OCI-LY1 (cell line): Measurements from ENCODE around the gene UBE2F.
"Not testable (repeated sequence)": the region's sequence is repeated elsewhere in the genome, so short reads cannot be mapped to it uniquely, and the experiment has no call there.

ENCODE experiments used
- H2AFZ ChIP-seq: fragments of 200-600 bp; sonication (generic), shearing (Covaris generic); 2 replicates; pipeline ENCODE4 v1.6.0; 2014; ENCODE audit warnings: antibody characterized with exemption, mild to moderate bottlenecking, low read length
- H3F3A ChIP-seq: fragments of 200-600 bp; sonication (generic), shearing (Covaris generic); 2 replicates; pipeline ENCODE4 v1.6.0; 2014; ENCODE audit warnings: mild to moderate bottlenecking, antibody characterized with exemption, low read length, moderate library complexity; ENCODE audit not compliant: insufficient read depth
- H3K27ac ChIP-seq: fragments of 200-600 bp; sonication (generic); 2 replicates; pipeline ENCODE4 v1.5.1; 2014; ENCODE audit warnings: low read length, mixed run types, mild to moderate bottlenecking, low read depth; ENCODE audit not compliant: poor library complexity, severe bottlenecking
- H3K27me3 ChIP-seq: fragments of 200-600 bp; sonication (generic); 2 replicates; pipeline ENCODE4 v1.6.0; 2014; ENCODE audit warnings: antibody characterized with exemption, mild to moderate bottlenecking, low read length, moderate library complexity; ENCODE audit not compliant: insufficient read depth
- H3K36me3 ChIP-seq: fragments of 200-600 bp; sonication (generic); 2 replicates; pipeline ENCODE4 v1.6.1; 2014; ENCODE audit warnings: mild to moderate bottlenecking, antibody characterized with exemption, low read length, moderate library complexity, mixed read lengths; ENCODE audit not compliant: insufficient read depth
- H3K4me1 ChIP-seq: fragments of 200-600 bp; sonication (generic); 2 replicates; pipeline ENCODE4 v1.5.1; 2014; ENCODE audit warnings: mild to moderate bottlenecking, low read length, moderate library complexity; ENCODE audit not compliant: insufficient read depth, severe bottlenecking
- H3K4me2 ChIP-seq: fragments of 200-600 bp; sonication (generic), shearing (Covaris generic); 2 replicates; pipeline ENCODE4 v1.6.1; 2014; ENCODE audit warnings: low read length
- H3K4me3 ChIP-seq: fragments of 200-600 bp; sonication (generic); 2 replicates; pipeline ENCODE4 v1.5.1; 2014; ENCODE audit warnings: low read length, low read depth, mild to moderate bottlenecking, mixed read lengths; ENCODE audit not compliant: poor library complexity, severe bottlenecking
- H3K79me2 ChIP-seq: fragments of 200-600 bp; shearing (Covaris generic); 2 replicates; pipeline ENCODE4 v1.6.1; 2016; ENCODE audit warnings: mixed run types, low read length, mixed read lengths; ENCODE audit not compliant: insufficient read depth
- H3K9ac ChIP-seq: fragments of 200-600 bp; sonication (generic), shearing (Covaris generic); 2 replicates; pipeline ENCODE4 v1.6.1; 2014; ENCODE audit warnings: mild to moderate bottlenecking, low read length, mixed read lengths
- H3K9me2 ChIP-seq: fragments of 200-600 bp; sonication (generic), shearing (Covaris generic); 2 replicates; pipeline ENCODE4 v1.6.1; 2014; ENCODE audit warnings: low read depth, mild to moderate bottlenecking, low read length, mixed read lengths
- H3K9me3 ChIP-seq: fragments of 200-600 bp; shearing (Covaris generic); 2 replicates; pipeline ENCODE4 v1.6.1; 2014; ENCODE audit warnings: low read length, mixed read lengths
- H4K20me1 ChIP-seq: fragments of 200-600 bp; sonication (generic), shearing (Covaris generic); 2 replicates; pipeline ENCODE4 v1.6.0; 2016; ENCODE audit warnings: mild to moderate bottlenecking, low read length; ENCODE audit not compliant: insufficient read depth
- EZH2 ChIP-seq: fragments of 200-600 bp; sonication (generic), shearing (Covaris generic); IDR thresholded peaks from 2 replicates; pipeline ENCODE4 v1.8.0; 2017; ENCODE audit warnings: borderline replicate concordance, mixed run types, mild to moderate bottlenecking, antibody characterized with exemption, low read length, moderate library complexity, mixed read lengths
- TF ChIP-seq, protein P1 (sequence below): fragments of 200-600 bp; sonication (generic), shearing (Covaris generic); IDR thresholded peaks from 2 replicates; pipeline ENCODE4 v1.5.1; 2017; ENCODE audit warnings: mild to moderate bottlenecking, antibody characterized with exemption, low read length, moderate library complexity, mixed read lengths

Gene UBE2F

GRCh38 chr2:238065071-238065846 lies 98.4 kb downstream of the UBE2F start:
- Histone ChIP-seq H3K4me2 (no peak overlapping the region), H3K4me1 (peaks cover 19% of the 10 kb centered on the region), H3F3A (no peaks in the 10 kb centered on the region), H2AFZ (no peak overlapping the region), H3K79me2 (no peaks in the 10 kb centered on the region), H3K36me3 (peaks cover 58% of the 10 kb centered on the region), H3K27ac (no peak overlapping the region), H4K20me1 (no peaks in the 10 kb centered on the region), H3K9me3 (no peaks in the 10 kb centered on the region), H3K4me3 (no peak overlapping the region), H3K9ac (no peak overlapping the region), H3K9me2 (no peaks in the 10 kb centered on the region), H3K27me3 (no peaks in the 10 kb centered on the region)
- TF ChIP-seq, protein P1, sequence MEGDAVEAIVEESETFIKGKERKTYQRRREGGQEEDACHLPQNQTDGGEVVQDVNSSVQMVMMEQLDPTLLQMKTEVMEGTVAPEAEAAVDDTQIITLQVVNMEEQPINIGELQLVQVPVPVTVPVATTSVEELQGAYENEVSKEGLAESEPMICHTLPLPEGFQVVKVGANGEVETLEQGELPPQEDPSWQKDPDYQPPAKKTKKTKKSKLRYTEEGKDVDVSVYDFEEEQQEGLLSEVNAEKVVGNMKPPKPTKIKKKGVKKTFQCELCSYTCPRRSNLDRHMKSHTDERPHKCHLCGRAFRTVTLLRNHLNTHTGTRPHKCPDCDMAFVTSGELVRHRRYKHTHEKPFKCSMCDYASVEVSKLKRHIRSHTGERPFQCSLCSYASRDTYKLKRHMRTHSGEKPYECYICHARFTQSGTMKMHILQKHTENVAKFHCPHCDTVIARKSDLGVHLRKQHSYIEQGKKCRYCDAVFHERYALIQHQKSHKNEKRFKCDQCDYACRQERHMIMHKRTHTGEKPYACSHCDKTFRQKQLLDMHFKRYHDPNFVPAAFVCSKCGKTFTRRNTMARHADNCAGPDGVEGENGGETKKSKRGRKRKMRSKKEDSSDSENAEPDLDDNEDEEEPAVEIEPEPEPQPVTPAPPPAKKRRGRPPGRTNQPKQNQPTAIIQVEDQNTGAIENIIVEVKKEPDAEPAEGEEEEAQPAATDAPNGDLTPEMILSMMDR = no peak
- no peak for TF ChIP-seq EZH2

DNA sequence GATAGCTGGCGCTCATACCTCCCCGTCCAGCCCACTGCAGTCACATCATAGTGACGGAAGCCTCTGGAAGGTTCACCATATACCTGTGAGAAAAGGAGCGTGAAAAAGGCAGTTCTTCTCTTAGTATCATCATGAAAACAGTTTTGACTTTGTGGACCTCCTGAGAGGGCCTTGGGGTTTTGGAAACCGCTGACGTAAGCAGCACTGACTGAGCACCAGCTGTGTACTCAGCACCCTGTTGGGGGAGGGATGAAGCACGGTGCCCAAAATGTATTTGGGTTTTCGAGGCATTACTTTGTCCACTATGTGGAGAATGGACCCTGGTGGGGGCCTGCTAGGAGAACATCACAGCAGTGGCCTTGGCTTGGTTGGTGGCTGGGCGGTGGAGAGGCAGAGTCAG lies 99.4 kb downstream of the UBE2F start:
- no peak overlapping the region for H3K4me3 ChIP-seq
- H3K36me3 ChIP-seq = peaks cover 67% of the 10 kb centered on the region
- no peak overlapping the region for H3K27ac ChIP-seq
- no peaks in the 10 kb centered on the region for H3F3A ChIP-seq
- H3K9ac ChIP-seq = no peak overlapping the region
- TF ChIP-seq, protein P1 = no peak
- TF ChIP-seq EZH2 = no peak
- no peaks in the 10 kb centered on the region for H3K27me3 ChIP-seq
- no peak overlapping the region for H3K4me2 ChIP-seq
- H3K9me3 ChIP-seq = no peaks in the 10 kb centered on the region
- no peaks in the 10 kb centered on the region for H4K20me1 ChIP-seq
- H3K79me2 ChIP-seq = no peaks in the 10 kb centered on the region
- H3K9me2 ChIP-seq = no peaks in the 10 kb centered on the region
- H2AFZ ChIP-seq = no peak overlapping the region
- peaks cover 19% of the 10 kb centered on the region for H3K4me1 ChIP-seq

- not testable (repeated sequence) for H2AFZ ChIP-seq, H3F3A ChIP-seq, H3K9me2 ChIP-seq, H3K79me2 ChIP-seq, H3K4me2 ChIP-seq, H3K4me3 ChIP-seq, H3K9me3 ChIP-seq, H3K27ac ChIP-seq, H3K9ac ChIP-seq, H4K20me1 ChIP-seq, H3K27me3 ChIP-seq
- H3K36me3 ChIP-seq = peaks cover 72% of the 10 kb centered on the region
- H3K4me1 ChIP-seq = peaks cover 16% of the 10 kb centered on the region
Observed at GRCh38 chr2:238066718-238067117, 99.9 kb downstream of the UBE2F start.

DNA sequence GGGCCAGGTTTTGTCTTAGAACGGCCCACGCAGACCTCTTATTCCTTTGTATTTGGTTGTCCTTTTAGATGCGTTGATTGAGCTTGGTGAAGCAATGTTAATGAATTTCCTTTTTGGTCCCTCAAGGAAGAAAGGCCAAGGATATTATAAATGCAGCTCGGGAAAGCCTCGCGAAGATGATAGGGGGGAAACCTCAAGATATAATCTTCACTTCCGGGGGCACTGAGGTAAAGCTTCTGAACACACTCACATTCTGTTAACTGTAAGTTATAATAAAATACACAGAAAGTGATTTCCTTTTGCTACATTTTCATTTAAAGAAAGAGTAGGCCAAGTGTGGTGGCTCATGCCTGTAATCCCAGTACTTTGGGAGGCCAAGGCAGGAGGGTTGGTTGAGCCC lies 101.1 kb downstream of the UBE2F start:
- no peak overlapping the region for H2AFZ ChIP-seq
- no peaks in the 10 kb centered on the region for H4K20me1 ChIP-seq
- H3K36me3 ChIP-seq = peaks cover 84% of the 10 kb centered on the region
- peaks cover 12% of the 10 kb centered on the region for H3K4me1 ChIP-seq
- H3F3A ChIP-seq = no peaks in the 10 kb centered on the region
- TF ChIP-seq, protein P1 = no peak
- no peak for TF ChIP-seq EZH2
- no peak overlapping the region for H3K4me2 ChIP-seq
- H3K9me3 ChIP-seq = peaks cover 9% of the 10 kb centered on the region
- H3K27me3 ChIP-seq = no peaks in the 10 kb centered on the region
- H3K9ac ChIP-seq = no peak overlapping the region
- no peak overlapping the region for H3K4me3 ChIP-seq
- no peaks in the 10 kb centered on the region for H3K9me2 ChIP-seq
- no peaks in the 10 kb centered on the region for H3K79me2 ChIP-seq
- no peak overlapping the region for H3K27ac ChIP-seq
